Measurements from ENCODE around the gene CLK3. TPM values are rescaled to one million over a fixed set of nuclear protein-coding genes. Genes with fewer than 3 reads are reported as not detected.

CLK3 gene
- total and polyA plus RNA-seq, 2 experiments from 2014 or later = 100 to 319 TPM

DNA sequence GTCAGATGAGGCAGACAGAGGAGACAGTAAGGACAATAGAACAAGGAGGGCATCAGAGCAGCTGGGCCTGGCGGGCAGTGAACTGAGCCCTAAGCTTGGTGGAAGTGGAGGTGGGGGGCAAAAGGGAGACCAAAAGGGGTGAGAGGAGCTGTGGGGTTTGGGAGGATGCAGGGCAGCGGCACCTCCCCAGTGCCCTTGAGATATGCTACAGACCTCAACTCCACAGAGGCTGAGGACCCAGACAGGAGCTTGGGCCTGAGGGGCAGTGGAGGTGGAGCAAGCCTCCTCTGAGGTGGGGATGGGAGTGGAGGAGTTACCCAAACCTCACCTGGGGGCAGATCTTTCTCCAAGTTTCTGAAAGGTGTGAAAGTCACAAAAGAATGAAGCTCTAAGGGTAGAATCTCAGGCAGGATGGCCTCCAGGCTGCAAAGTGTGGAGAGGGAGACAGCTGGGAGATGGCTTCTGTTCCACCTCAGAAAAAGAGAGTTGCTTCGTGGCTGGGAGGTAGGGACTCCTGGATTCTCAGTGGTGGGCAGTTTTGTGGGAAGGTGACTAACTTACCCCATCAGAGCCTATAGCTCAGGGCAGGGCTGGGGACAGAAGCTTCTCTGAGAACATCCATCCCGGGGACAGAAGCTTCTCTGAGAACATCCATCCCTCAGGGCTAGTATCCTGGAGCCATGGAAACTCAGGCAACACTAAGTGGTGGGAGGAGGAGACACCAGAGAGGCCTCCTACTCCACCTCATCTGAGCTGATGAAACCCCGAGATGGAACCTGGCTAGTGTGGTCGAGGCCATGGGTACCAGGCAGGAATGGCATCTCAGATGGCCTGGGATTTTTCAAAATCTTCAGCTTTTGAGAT lies 2.3 kb upstream of the CLK3 start:
- Histone ChIP-seq H3K27me3 (no peaks in the 10 kb centered on the region), H3K36me3 (no peaks in the 10 kb centered on the region), H3K4me3 (no peak overlapping the region), H3K4me1 (ENCODE audit: low read depth) (peaks cover 26% of the 10 kb centered on the region), H3K9me3 (ENCODE audit: low read depth) (no peaks in the 10 kb centered on the region), H3K27ac (peak overlapping the region; percentile 58)
- TF ChIP-seq, protein P1, sequence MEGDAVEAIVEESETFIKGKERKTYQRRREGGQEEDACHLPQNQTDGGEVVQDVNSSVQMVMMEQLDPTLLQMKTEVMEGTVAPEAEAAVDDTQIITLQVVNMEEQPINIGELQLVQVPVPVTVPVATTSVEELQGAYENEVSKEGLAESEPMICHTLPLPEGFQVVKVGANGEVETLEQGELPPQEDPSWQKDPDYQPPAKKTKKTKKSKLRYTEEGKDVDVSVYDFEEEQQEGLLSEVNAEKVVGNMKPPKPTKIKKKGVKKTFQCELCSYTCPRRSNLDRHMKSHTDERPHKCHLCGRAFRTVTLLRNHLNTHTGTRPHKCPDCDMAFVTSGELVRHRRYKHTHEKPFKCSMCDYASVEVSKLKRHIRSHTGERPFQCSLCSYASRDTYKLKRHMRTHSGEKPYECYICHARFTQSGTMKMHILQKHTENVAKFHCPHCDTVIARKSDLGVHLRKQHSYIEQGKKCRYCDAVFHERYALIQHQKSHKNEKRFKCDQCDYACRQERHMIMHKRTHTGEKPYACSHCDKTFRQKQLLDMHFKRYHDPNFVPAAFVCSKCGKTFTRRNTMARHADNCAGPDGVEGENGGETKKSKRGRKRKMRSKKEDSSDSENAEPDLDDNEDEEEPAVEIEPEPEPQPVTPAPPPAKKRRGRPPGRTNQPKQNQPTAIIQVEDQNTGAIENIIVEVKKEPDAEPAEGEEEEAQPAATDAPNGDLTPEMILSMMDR (IDR thresholded peaks at IDR 0.05; ENCODE audit: low read depth, low read length) = no peak
- no peak for DNase-seq (ENCODE audit: low read depth in 1 of 2, low spot score in 1 of 2)

DNA sequence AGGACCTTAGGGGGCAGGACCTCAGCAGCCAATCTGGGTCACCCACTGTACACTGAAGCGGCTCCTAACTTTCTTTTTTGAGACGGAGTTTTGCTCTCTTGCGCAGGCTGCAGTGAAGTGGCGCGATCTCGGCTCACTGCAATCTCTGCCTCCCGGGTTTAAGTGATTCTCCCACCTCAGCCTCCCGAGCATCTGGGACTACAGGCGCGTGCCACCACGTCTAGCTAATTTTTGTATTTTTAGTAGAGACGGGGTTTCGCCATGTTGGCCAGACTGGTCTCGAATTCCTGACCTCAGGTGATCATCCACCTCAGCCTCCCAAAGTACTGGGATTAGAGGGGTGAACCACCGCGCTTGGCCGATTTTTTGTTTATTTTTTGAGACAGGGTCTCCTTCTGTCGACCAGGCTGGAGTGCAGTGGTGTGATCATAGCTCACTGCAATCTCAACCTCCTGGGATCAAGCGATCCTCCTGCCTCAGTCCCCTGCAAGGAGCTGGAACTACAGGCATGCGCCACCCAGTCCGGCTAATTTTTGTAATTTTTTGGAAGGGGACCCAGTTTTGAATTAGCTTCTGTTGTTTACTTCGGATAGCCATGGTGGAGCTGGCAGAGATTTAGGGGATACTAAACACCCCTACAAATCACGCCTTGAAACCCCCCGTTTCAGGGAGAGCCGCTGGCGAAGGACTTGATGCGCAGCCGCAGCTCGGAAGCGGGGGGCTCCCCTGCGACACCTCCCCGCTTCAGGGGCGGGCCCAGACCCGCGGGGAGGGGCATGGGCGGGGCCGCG lies 1.5 kb upstream of the CLK3 start:
- peak overlapping the region; percentile 94 for H3K4me3 ChIP-seq
- H3K27ac ChIP-seq = peak overlapping the region; percentile 58
- no peaks in the 10 kb centered on the region for H3K27me3 ChIP-seq
- no peak for DNase-seq (ENCODE audit: low read depth in 1 of 2, low spot score in 1 of 2)
- TF ChIP-seq, protein P1 (IDR thresholded peaks at IDR 0.05; ENCODE audit: low read depth, low read length) = no peak
- peaks cover 26% of the 10 kb centered on the region for H3K4me1 ChIP-seq (ENCODE audit: low read depth)
- no peaks in the 10 kb centered on the region for H3K9me3 ChIP-seq (ENCODE audit: low read depth)
- no peaks in the 10 kb centered on the region for H3K36me3 ChIP-seq

DNA sequence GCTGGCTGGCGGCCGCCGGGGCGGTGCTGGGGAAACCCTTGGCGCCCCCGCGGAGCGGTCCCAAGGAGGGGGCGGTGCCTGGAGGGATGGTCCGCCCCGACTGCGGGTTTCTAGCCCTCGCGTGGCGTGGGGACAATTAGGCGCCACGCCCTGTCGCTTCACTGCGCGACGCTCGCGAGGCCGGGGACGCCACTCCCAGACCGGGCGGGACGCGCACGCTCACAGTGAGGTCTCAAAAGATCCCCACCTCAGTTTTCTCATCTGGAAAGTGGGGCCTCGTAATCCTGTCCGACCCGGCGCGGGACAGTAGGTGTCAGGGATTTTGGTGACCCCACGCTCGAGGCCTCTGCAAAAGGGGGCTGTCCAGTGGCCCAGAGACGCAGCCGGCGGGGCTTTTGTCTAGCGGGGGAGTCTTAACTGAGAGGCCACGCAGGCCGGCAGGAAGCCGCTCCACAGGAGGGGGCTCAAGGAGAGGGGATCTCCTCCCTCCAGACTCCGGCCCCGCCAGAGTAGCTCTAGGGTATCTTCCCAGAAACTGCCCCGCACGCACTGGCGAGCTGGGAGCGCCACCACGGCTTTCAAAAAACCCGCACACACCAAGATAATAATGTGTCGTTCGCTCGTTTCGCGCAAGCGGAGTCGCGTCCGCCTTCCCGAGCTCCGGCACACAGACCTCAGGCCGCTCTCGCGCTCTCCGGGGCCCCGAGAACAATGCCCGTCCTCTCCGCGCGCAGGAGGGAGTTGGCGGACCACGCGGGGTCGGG lies 710 bp upstream of the CLK3 start:
- peak overlapping the region; percentile 97 for H3K27ac ChIP-seq
- peak overlapping the region; percentile 94 for H3K4me3 ChIP-seq
- H3K27me3 ChIP-seq = no peaks in the 10 kb centered on the region
- H3K36me3 ChIP-seq = peaks cover 7% of the 10 kb centered on the region
- no peaks in the 10 kb centered on the region for H3K9me3 ChIP-seq (ENCODE audit: low read depth)
- peaks cover 22% of the 10 kb centered on the region for H3K4me1 ChIP-seq (ENCODE audit: low read depth)
- TF ChIP-seq, protein P1 (IDR thresholded peaks at IDR 0.05; ENCODE audit: low read depth, low read length) = no peak
- DNase-seq (ENCODE audit: low read depth in 1 of 2, low spot score in 1 of 2) = peak; percentile 84 to 86

GRCh38 chr15:74616366-74616939 lies 817 bp downstream of the CLK3 start:
- no peaks in the 10 kb centered on the region for H3K27me3 ChIP-seq

More at GRCh38 chr15:74616366-74616939, 817 bp downstream of the CLK3 start:
- peaks cover 19% of the 10 kb centered on the region for H3K36me3 ChIP-seq
- TF ChIP-seq, protein P1 (IDR thresholded peaks at IDR 0.05; ENCODE audit: low read depth, low read length) = no peak
- peak overlapping the region; percentile 97 for H3K27ac ChIP-seq
- H3K4me1 ChIP-seq (ENCODE audit: low read depth) = peaks cover 11% of the 10 kb centered on the region
- H3K9me3 ChIP-seq (ENCODE audit: low read depth) = no peaks in the 10 kb centered on the region
- peak overlapping the region; percentile 94 for H3K4me3 ChIP-seq
- DNase-seq (ENCODE audit: low read depth in 1 of 2, low spot score in 1 of 2) = peak; percentile 70 to 73
